Neural progenitor cell (in vitro differentiated cells): ENCODE data around the gene MRPS12. TPM values are rescaled to one million over a fixed set of nuclear protein-coding genes. Genes with fewer than 3 reads are reported as not detected.

Experiments
- DNase-seq: peaks from one replicate; pipeline ENCODE4 v3.0.0-alpha.2; 2016; ENCODE audit warnings: low spot score
- H2AFZ ChIP-seq: fragments of 200-600 bp; sonication (generic); replicated peaks from 2 replicates; pipeline ENCODE4 v1.6.1; 2016; ENCODE audit warnings: antibody characterized with exemption
- H3F3A ChIP-seq: fragments of 200-600 bp; sonication (generic); 2 replicates; pipeline ENCODE4 v1.6.1; 2016; ENCODE audit warnings: antibody characterized with exemption, low read depth
- H3K27ac ChIP-seq: fragments of 200-600 bp; sonication (generic); 2 replicates; pipeline ENCODE4 v1.5.1; 2016; ENCODE audit warnings: mild to moderate bottlenecking
- H3K27me3 ChIP-seq: fragments of 200-600 bp; sonication (generic); 2 replicates; pipeline ENCODE4 v1.6.1; 2016; ENCODE audit warnings: mild to moderate bottlenecking, moderate library complexity
- H3K36me3 ChIP-seq: fragments of 200-600 bp; sonication (generic); 2 replicates; pipeline ENCODE4 v1.5.1; 2016
- H3K4me1 ChIP-seq: fragments of 200-600 bp; sonication (generic); 2 replicates; pipeline ENCODE4 v1.6.1; 2016; ENCODE audit warnings: mixed run types
- H3K4me2 ChIP-seq: fragments of 200-600 bp; sonication (generic); 2 replicates; pipeline ENCODE4 v1.6.1; 2016
- H3K4me3 ChIP-seq: fragments of 200-600 bp; sonication (generic); 2 replicates; pipeline ENCODE4 v1.5.1; 2016
- H3K79me2 ChIP-seq: fragments of 200-600 bp; sonication (generic); 2 replicates; pipeline ENCODE4 v1.6.1; 2016; ENCODE audit warnings: low read depth
- H3K9ac ChIP-seq: fragments of 200-600 bp; sonication (generic); 2 replicates; pipeline ENCODE4 v1.6.1; 2016
- H3K9me3 ChIP-seq: fragments of 200-600 bp; sonication (generic); 2 replicates; pipeline ENCODE4 v1.5.1; 2016; ENCODE audit warnings: low read depth
- H4K20me1 ChIP-seq: fragments of 200-600 bp; sonication (generic); 2 replicates; pipeline ENCODE4 v1.6.1; 2016; ENCODE audit warnings: low read depth
- H3K27ac Mint-ChIP-seq: 3 replicates; pipeline ENCODE4 v1.8.0; 2021; ENCODE audit warnings: mixed read lengths
- H3K27me3 Mint-ChIP-seq: 2 replicates; pipeline ENCODE4 v1.8.0; 2022; ENCODE audit warnings: low read depth, mild to moderate bottlenecking, inconsistent platforms, moderate library complexity, mixed read lengths; ENCODE audit not compliant: insufficient read depth
- H3K36me3 Mint-ChIP-seq: 3 replicates; pipeline ENCODE4 v1.8.0; 2021; ENCODE audit warnings: mixed read lengths
- H3K4me1 Mint-ChIP-seq: 3 replicates; pipeline ENCODE4 v1.8.0; 2021; ENCODE audit warnings: mixed read lengths
- H3K4me3 Mint-ChIP-seq: 3 replicates; pipeline ENCODE4 v1.8.0; 2021; ENCODE audit warnings: mild to moderate bottlenecking, moderate library complexity, mixed read lengths
- H3K9me3 Mint-ChIP-seq: 3 replicates; pipeline ENCODE4 v1.8.0; 2020; ENCODE audit warnings: mixed read lengths
- EZH2 ChIP-seq: fragments of 200-600 bp; sonication (generic); IDR thresholded peaks from 2 replicates; pipeline ENCODE4 v1.6.1; 2017; ENCODE audit warnings: antibody characterized with exemption, mild to moderate bottlenecking, moderate library complexity
- EZH2phosphoT487 ChIP-seq: fragments of 200-600 bp; sonication (generic); IDR thresholded peaks from 2 replicates; pipeline ENCODE4 v1.6.1; 2017; ENCODE audit warnings: antibody characterized with exemption
- total RNA-seq: library from RNA; depleted of rRNA; stranded (reverse); fragments of >200 nt; gene quantifications from 2 replicates; pipeline ENCODE4 v1.2.3, GENCODE V29; 2015; ENCODE audit warnings: low replicate concordance
- TF ChIP-seq, protein P1 (sequence below): fragments of 200-600 bp; sonication (generic); IDR thresholded peaks from 2 replicates; pipeline ENCODE4 v1.5.1; 2017; ENCODE audit warnings: antibody characterized with exemption, mild to moderate bottlenecking

MRPS12 gene
- total RNA-seq, 1 donor from 2014 or later, result 9.2 TPM

DNA sequence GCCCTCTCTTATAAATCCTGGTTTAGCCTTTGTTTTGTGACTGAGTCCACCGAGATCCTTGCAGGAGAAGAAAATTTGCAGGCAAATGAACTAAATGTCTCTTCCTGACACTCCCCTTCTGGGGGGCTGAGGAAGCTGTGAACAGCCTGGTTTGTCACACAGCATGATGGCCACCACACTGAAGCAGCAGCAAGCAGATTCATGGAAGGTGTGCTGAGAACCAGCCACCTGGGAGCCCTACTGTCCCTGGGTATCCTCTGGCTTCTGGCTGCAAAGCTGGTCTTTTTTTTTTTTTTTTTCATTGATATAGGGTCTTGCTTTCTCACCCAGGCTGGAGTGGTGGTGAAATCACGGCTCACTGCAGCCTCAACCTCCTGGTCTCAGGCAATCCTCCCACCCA is 11.2 kb downstream of the MRPS12 start:
- H3K4me1 Mint-ChIP-seq, result peaks cover 13% of the 10 kb centered on the region
- Histone ChIP-seq H3K4me1 (peaks cover 15% of the 10 kb centered on the region), H4K20me1 (no peaks in the 10 kb centered on the region), H3K4me3 (no peak overlapping the region), H2AFZ (no peak overlapping the region), H3K9ac (no peak overlapping the region), H3K79me2 (no peaks in the 10 kb centered on the region), H3K27ac (no peak overlapping the region), H3K36me3 (no peaks in the 10 kb centered on the region), H3F3A (peaks cover 3% of the 10 kb centered on the region), H3K27me3 (no peaks in the 10 kb centered on the region), H3K9me3 (no peaks in the 10 kb centered on the region), H3K4me2 (no peak overlapping the region)
- H3K36me3 Mint-ChIP-seq, result peaks cover 9% of the 10 kb centered on the region
- TF ChIP-seq EZH2phosphoT487 (no peak), EZH2 (no peak)
- TF ChIP-seq, protein P1, sequence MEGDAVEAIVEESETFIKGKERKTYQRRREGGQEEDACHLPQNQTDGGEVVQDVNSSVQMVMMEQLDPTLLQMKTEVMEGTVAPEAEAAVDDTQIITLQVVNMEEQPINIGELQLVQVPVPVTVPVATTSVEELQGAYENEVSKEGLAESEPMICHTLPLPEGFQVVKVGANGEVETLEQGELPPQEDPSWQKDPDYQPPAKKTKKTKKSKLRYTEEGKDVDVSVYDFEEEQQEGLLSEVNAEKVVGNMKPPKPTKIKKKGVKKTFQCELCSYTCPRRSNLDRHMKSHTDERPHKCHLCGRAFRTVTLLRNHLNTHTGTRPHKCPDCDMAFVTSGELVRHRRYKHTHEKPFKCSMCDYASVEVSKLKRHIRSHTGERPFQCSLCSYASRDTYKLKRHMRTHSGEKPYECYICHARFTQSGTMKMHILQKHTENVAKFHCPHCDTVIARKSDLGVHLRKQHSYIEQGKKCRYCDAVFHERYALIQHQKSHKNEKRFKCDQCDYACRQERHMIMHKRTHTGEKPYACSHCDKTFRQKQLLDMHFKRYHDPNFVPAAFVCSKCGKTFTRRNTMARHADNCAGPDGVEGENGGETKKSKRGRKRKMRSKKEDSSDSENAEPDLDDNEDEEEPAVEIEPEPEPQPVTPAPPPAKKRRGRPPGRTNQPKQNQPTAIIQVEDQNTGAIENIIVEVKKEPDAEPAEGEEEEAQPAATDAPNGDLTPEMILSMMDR, result no peak
- H3K9me3 Mint-ChIP-seq, result no peaks in the 10 kb centered on the region
- H3K27ac Mint-ChIP-seq, result no peak overlapping the region
- H3K27me3 Mint-ChIP-seq, result peaks cover 9% of the 10 kb centered on the region
- no peak for DNase-seq
- no peak overlapping the region for H3K4me3 Mint-ChIP-seq

DNA sequence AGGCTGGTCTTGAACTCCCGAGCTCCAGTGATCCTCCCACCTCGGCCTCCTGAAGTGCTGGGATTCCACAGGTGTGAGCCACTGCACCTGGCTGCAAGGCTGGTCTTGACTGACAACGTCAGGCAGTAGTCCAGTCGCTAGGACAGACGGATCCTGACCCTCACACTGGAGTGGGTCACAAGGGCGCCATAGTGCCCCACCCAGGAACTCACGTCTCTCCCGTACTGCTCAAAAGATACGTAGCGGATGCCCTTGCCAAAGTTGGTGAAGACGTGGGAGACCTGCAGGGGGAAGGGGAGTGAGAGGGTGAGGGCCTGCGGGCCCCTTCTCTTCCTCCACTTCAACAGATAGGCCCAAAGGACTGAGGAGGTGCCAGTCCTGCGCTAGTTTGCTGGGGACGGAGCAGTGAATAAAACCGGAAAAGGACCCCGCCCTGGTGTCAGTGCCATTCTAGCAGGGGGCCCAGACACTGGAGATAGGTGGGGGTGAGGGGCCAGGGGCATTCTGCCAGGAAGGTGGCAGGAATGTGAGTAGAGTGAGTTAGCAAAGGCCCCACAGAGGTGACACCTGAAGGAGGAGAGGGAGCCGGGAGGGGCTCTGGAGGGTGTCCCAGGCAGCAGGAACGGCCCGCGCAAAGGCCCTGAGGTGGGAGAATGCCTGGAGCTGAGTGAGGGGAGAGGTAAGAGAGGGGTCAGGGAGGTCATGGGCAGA is 11.9 kb downstream of the MRPS12 start:
- peaks cover 15% of the 10 kb centered on the region for H3K4me1 ChIP-seq
- Mint-ChIP-seq H3K27me3 (peaks cover 9% of the 10 kb centered on the region), H3K9me3 (no peaks in the 10 kb centered on the region), H3K4me1 (peaks cover 13% of the 10 kb centered on the region), H3K27ac (no peak overlapping the region), H3K36me3 (peaks cover 9% of the 10 kb centered on the region), H3K4me3 (peak overlapping the region; percentile 24)
- TF ChIP-seq EZH2phosphoT487, result no peak
- TF ChIP-seq EZH2, result no peak
- TF ChIP-seq, protein P1, result no peak
- DNase-seq, result no peak
- no peaks in the 10 kb centered on the region for H3K27me3 ChIP-seq
- H4K20me1 ChIP-seq, result no peaks in the 10 kb centered on the region
- H3K4me3 ChIP-seq, result no peak overlapping the region
- H3K4me2 ChIP-seq, result no peak overlapping the region
- no peak overlapping the region for H2AFZ ChIP-seq
- H3K36me3 ChIP-seq, result no peaks in the 10 kb centered on the region
- H3K9me3 ChIP-seq, result no peaks in the 10 kb centered on the region
- no peak overlapping the region for H3K27ac ChIP-seq
- H3K9ac ChIP-seq, result no peak overlapping the region
- H3K79me2 ChIP-seq, result no peaks in the 10 kb centered on the region
- H3F3A ChIP-seq, result peaks cover 3% of the 10 kb centered on the region

DNA sequence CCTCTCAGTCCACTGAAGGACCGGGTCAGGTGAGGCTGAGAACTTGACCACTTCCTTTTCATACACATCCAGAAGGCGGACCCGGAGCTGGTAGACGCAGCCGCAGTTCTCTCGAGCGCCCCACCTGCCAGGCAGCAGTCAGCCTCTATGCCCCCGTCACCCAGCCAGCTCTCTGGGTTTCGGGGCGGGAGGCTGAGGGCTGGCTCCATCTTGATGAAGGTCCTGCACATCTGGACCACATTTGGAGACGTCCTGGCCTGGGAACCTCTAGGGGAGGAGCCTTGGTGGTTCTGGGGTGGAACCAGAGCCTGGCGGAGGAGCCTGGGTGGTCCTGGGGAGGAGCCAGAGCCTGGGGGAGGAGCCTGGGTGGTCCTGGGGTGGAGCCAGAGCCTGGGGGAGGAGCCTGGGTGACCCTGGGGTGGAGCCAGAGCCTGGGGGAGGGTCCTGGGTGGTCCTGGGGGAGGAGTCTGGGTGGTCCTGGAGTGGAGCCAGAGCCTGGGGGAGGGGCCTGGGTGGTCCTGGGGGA is 14.3 kb downstream of the MRPS12 start:
- Histone ChIP-seq H4K20me1 (no peaks in the 10 kb centered on the region), H3K4me2 (no peak overlapping the region), H3K9me3 (no peaks in the 10 kb centered on the region), H3K4me3 (no peak overlapping the region), H3F3A (peaks cover 3% of the 10 kb centered on the region), H2AFZ (no peak overlapping the region), H3K27me3 (peaks cover under 1% of the 10 kb centered on the region), H3K4me1 (peaks cover 3% of the 10 kb centered on the region), H3K36me3 (no peaks in the 10 kb centered on the region), H3K27ac (no peak overlapping the region), H3K79me2 (no peaks in the 10 kb centered on the region), H3K9ac (no peak overlapping the region)
- Mint-ChIP-seq H3K36me3 (peaks cover 9% of the 10 kb centered on the region), H3K4me1 (peaks cover 9% of the 10 kb centered on the region), H3K4me3 (peak overlapping the region; percentile 7), H3K9me3 (no peaks in the 10 kb centered on the region), H3K27ac (no peak overlapping the region), H3K27me3 (peaks cover 11% of the 10 kb centered on the region)
- TF ChIP-seq EZH2phosphoT487 (no peak), EZH2 (no peak)
- no peak for DNase-seq
